T-helper 1 cell treated with Interleukin-12 subunit alpha and Interleukin-12 subunit beta and Interleukin-4 antibody, amounts not matched to agents 30 μg/mL and 1 μg/mL, for 36 hours (primary cell): Measurements from ENCODE around the gene MAPK8IP2.

ENCODE experiments used
- H3K27ac Mint-ChIP-seq: one replicate; pipeline ENCODE4 v1.8.0; 2021; ENCODE audit warnings: mild to moderate bottlenecking, mixed read lengths
- H3K27me3 Mint-ChIP-seq: one replicate; pipeline ENCODE4 v1.8.0; 2021; ENCODE audit warnings: low read depth, mixed read lengths
- H3K36me3 Mint-ChIP-seq: one replicate; pipeline ENCODE4 v1.8.0; 2021; ENCODE audit warnings: low read depth, mixed read lengths
- H3K4me1 Mint-ChIP-seq: one replicate; pipeline ENCODE4 v1.8.0; 2021; ENCODE audit warnings: low read depth, mixed read lengths
- H3K4me3 Mint-ChIP-seq: one replicate; pipeline ENCODE4 v1.8.0; 2021; ENCODE audit warnings: mild to moderate bottlenecking, moderate library complexity, mixed read lengths
- H3K9me3 Mint-ChIP-seq: one replicate; pipeline ENCODE4 v1.8.0; 2021; ENCODE audit warnings: mixed read lengths

MAPK8IP2 gene

GRCh38 chr22:50600538-50600937, at the start of gene MAPK8IP2:
Gene MAPK8IP2 (plus strand): TSS chr22:50600793. CDS start chr22:50600819, 26 bp downstream.
- H3K36me3 Mint-ChIP-seq = peaks cover 1% of the 10 kb centered on the region
- H3K4me3 Mint-ChIP-seq = peak within 1 kb of the TSS; percentile 73
- no peak within 1 kb of the TSS for H3K27ac Mint-ChIP-seq
- H3K27me3 Mint-ChIP-seq = peaks cover 54% of the 10 kb centered on the region
- peaks cover 5% of the 10 kb centered on the region for H3K4me1 Mint-ChIP-seq
- H3K9me3 Mint-ChIP-seq = no peaks in the 10 kb centered on the region

GRCh38 chr22:50551160-50551752, 49.3 kb upstream of the MAPK8IP2 start:
- Mint-ChIP-seq H3K36me3 (peaks cover 8% of the 10 kb centered on the region), H3K4me3 (peak overlapping the region; percentile 37), H3K27ac (no peak overlapping the region), H3K4me1 (peaks cover 17% of the 10 kb centered on the region), H3K9me3 (no peaks in the 10 kb centered on the region), H3K27me3 (no peaks in the 10 kb centered on the region)

GRCh38 chr22:50553310-50553709, 47.3 kb upstream of the MAPK8IP2 start:
- peaks cover 11% of the 10 kb centered on the region for H3K4me1 Mint-ChIP-seq
- no peak overlapping the region for H3K27ac Mint-ChIP-seq
- no peaks in the 10 kb centered on the region for H3K9me3 Mint-ChIP-seq
- H3K36me3 Mint-ChIP-seq = peaks cover 8% of the 10 kb centered on the region
- H3K27me3 Mint-ChIP-seq = no peaks in the 10 kb centered on the region
- no peak overlapping the region for H3K4me3 Mint-ChIP-seq

GRCh38 chr22:50556703-50557102, 43.9 kb upstream of the MAPK8IP2 start:
- H3K27ac Mint-ChIP-seq = no peak overlapping the region
- H3K27me3 Mint-ChIP-seq = no peaks in the 10 kb centered on the region
- no peaks in the 10 kb centered on the region for H3K9me3 Mint-ChIP-seq
- no peaks in the 10 kb centered on the region for H3K36me3 Mint-ChIP-seq
- peaks cover 7% of the 10 kb centered on the region for H3K4me1 Mint-ChIP-seq
- H3K4me3 Mint-ChIP-seq = no peak overlapping the region

- no peak overlapping the region for H3K27ac Mint-ChIP-seq
- H3K4me3 Mint-ChIP-seq = no peak overlapping the region
- H3K4me1 Mint-ChIP-seq = peaks cover 17% of the 10 kb centered on the region
These were observed 40.6 kb upstream of the MAPK8IP2 start for GRCh38 chr22:50560034-50560433.

GRCh38 chr22:50561401-50562358, 38.9 kb upstream of the MAPK8IP2 start:
- peaks cover 17% of the 10 kb centered on the region for H3K4me1 Mint-ChIP-seq
- H3K4me3 Mint-ChIP-seq = peak overlapping the region; percentile 69
- H3K27me3 Mint-ChIP-seq = peaks cover 8% of the 10 kb centered on the region
- no peaks in the 10 kb centered on the region for H3K9me3 Mint-ChIP-seq
- H3K27ac Mint-ChIP-seq = peak overlapping the region; percentile 72
- H3K36me3 Mint-ChIP-seq = no peaks in the 10 kb centered on the region

More at GRCh38 chr22:50560034-50560433, 40.6 kb upstream of the MAPK8IP2 start:
- Mint-ChIP-seq H3K9me3 (no peaks in the 10 kb centered on the region), H3K27me3 (peaks cover 8% of the 10 kb centered on the region), H3K36me3 (no peaks in the 10 kb centered on the region)

GRCh38 chr22:50562523-50563412, 37.8 kb upstream of the MAPK8IP2 start, which contains the start of gene SYCE3:
Gene SYCE3 (minus strand): TSS chr22:50562919. CDS start chr22:50556405, 6,514 bp downstream.
- Mint-ChIP-seq H3K36me3 (no peaks in the 10 kb centered on the region), H3K27me3 (peaks cover 8% of the 10 kb centered on the region), H3K9me3 (no peaks in the 10 kb centered on the region), H3K4me1 (peaks cover 17% of the 10 kb centered on the region), H3K4me3 (peak within 1 kb of the TSS; percentile 90), H3K27ac (peak within 1 kb of the TSS; percentile 79)

- no peaks in the 10 kb centered on the region for H3K9me3 Mint-ChIP-seq
- H3K4me1 Mint-ChIP-seq = peaks cover 17% of the 10 kb centered on the region
- peaks cover 2% of the 10 kb centered on the region for H3K36me3 Mint-ChIP-seq
- peak overlapping the region; percentile 90 for H3K4me3 Mint-ChIP-seq
- peaks cover 8% of the 10 kb centered on the region for H3K27me3 Mint-ChIP-seq
- H3K27ac Mint-ChIP-seq = peak overlapping the region; percentile 79
These were observed 37.0 kb upstream of the MAPK8IP2 start for GRCh38 chr22:50563413-50564160.

- peaks cover 8% of the 10 kb centered on the region for H3K36me3 Mint-ChIP-seq
- H3K4me3 Mint-ChIP-seq = no peak overlapping the region
- H3K9me3 Mint-ChIP-seq = no peaks in the 10 kb centered on the region
- H3K27ac Mint-ChIP-seq = no peak overlapping the region
- peaks cover 17% of the 10 kb centered on the region for H3K4me1 Mint-ChIP-seq
- H3K27me3 Mint-ChIP-seq = peaks cover 8% of the 10 kb centered on the region
These were observed 36.3 kb upstream of the MAPK8IP2 start for GRCh38 chr22:50564289-50564688.

GRCh38 chr22:50567721-50568252, 32.8 kb upstream of the MAPK8IP2 start:
- H3K27me3 Mint-ChIP-seq = peaks cover 7% of the 10 kb centered on the region
- peaks cover 24% of the 10 kb centered on the region for H3K36me3 Mint-ChIP-seq
- H3K9me3 Mint-ChIP-seq = no peaks in the 10 kb centered on the region
- no peak overlapping the region for H3K4me3 Mint-ChIP-seq
- H3K4me1 Mint-ChIP-seq = peaks cover 8% of the 10 kb centered on the region
- no peak overlapping the region for H3K27ac Mint-ChIP-seq

- Mint-ChIP-seq H3K4me3 (no peak overlapping the region), H3K27me3 (no peaks in the 10 kb centered on the region), H3K36me3 (peaks cover 24% of the 10 kb centered on the region), H3K4me1 (no peaks in the 10 kb centered on the region), H3K9me3 (no peaks in the 10 kb centered on the region), H3K27ac (no peak overlapping the region)
These were observed 32.0 kb upstream of the MAPK8IP2 start for GRCh38 chr22:50568626-50569025.

- Mint-ChIP-seq H3K4me3 (no peak overlapping the region), H3K27ac (no peak overlapping the region), H3K9me3 (no peaks in the 10 kb centered on the region), H3K27me3 (no peaks in the 10 kb centered on the region), H3K4me1 (no peaks in the 10 kb centered on the region), H3K36me3 (peaks cover 24% of the 10 kb centered on the region)
These were observed 31.5 kb upstream of the MAPK8IP2 start for GRCh38 chr22:50569041-50569459.

GRCh38 chr22:50569896-50570535, 30.6 kb upstream of the MAPK8IP2 start:
- no peaks in the 10 kb centered on the region for H3K27me3 Mint-ChIP-seq
- no peak overlapping the region for H3K27ac Mint-ChIP-seq
- H3K9me3 Mint-ChIP-seq = no peaks in the 10 kb centered on the region
- no peak overlapping the region for H3K4me3 Mint-ChIP-seq
- peaks cover 24% of the 10 kb centered on the region for H3K36me3 Mint-ChIP-seq
- no peaks in the 10 kb centered on the region for H3K4me1 Mint-ChIP-seq
